ENCODE data around the gene ADRM1. TPM values are rescaled to one million over a fixed set of nuclear protein-coding genes. Genes with fewer than 3 reads are reported as not detected.

Gene ADRM1
- total RNA-seq, 1 experiment from 2014 or later = 200 TPM

DNA sequence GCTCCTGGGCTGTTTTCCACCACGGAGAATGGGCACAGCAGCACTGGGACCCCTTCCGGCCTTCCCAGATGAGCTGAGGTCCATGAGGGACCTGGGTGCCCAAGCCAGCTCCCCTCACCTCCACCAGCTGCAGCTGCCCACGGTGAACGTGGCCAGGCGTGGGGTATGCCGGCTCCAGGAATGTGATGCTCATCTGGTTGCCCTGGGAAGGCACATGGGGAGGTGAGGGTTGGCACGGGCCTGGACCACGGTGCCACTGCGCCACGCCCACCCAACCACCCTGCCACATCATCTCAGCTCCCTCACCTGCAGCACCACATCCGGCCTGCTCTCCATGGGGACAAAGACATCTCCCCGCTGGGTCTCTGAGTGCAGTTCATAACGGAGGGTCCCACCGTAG lies 23.8 kb downstream of the ADRM1 start:
- in situ Hi-C loops (cut with HindIII; ENCODE audit: low pct_unique_long_range_greater_than_20kb, low sequenced_read_pairs) = no loop called here
- DNase-seq (ENCODE audit: low read depth, low spot score) = no peak

DNA sequence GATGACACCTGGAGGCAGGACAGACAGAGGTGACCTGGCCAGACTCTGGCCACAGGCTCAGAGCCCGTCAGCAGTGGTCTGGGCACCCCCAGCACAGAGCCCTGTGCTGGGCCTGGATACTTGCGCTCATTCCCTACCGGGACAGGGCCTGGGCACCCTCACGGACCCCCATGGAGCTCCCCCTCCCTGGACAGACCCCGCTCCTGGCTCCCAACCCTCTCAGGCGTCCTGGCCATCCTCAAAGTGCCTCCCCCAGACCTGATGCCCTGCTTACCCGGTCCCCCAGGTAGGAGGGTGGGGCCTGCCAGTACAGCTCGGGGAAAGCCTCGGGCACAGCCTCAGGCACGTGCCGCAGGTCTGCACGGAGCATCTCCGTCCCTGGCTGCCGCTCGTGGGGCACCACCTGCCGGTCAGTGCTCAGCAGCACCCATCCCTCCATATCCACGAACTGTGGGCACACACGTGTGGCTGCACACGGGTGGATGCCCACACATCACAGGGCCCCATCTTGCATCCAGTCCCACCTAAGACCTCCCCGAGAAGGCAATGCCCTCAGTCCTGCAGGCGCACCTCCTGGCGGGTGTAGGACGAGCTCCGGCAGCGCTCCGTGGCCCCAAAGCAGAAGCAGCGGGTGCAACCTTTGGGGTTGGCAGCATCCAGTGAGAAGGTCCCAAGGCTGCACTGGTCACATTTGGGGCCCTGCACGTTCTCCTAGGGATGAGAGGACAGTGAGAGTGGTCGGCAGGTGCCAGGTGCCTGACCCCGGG lies 24.3 kb downstream of the ADRM1 start:
- DNase-seq (ENCODE audit: low read depth, low spot score) = no peak
- in situ Hi-C loops (cut with HindIII; ENCODE audit: low pct_unique_long_range_greater_than_20kb, low sequenced_read_pairs) = no loop called here

DNA sequence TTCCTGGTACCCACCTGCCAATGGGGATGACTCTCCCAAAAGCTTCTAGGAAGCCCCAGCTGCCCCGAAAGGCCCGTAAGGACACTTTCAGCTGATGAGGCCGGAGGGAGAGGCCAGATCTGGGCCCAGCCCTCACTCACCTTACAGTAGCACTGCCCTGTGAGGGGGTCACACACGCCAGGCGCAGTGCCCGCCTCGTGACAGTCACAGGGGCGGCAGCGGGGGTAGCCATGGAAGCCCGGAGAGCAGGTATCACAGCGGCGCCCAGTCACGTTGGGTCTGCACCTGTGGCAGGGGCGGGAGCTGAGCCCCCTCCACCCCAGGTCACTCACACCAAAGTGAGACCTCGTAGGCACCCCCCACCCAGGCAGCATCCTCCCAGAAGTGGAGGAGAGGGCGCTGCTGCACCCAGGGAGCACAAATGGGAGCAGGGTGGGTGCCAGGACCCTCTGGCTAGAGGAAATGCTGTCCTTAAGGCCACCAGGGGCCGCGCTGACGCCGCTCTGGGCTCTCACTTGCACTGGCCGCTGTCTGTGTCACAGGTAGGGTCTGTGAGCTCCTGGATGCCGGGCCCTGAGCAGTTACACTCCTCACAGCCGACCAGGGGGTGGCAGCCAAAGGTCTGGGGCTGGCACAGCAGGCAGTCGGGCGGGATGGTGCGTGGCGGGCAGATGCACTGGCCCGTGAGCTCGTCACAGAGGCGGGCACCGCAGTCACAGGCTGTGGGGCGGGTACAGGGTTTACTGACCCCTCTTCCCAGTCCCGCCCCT lies 25.1 kb downstream of the ADRM1 start:
- in situ Hi-C loops (cut with HindIII; ENCODE audit: low pct_unique_long_range_greater_than_20kb, low sequenced_read_pairs) = no loop called here
- DNase-seq (ENCODE audit: low read depth, low spot score) = no peak

DNA sequence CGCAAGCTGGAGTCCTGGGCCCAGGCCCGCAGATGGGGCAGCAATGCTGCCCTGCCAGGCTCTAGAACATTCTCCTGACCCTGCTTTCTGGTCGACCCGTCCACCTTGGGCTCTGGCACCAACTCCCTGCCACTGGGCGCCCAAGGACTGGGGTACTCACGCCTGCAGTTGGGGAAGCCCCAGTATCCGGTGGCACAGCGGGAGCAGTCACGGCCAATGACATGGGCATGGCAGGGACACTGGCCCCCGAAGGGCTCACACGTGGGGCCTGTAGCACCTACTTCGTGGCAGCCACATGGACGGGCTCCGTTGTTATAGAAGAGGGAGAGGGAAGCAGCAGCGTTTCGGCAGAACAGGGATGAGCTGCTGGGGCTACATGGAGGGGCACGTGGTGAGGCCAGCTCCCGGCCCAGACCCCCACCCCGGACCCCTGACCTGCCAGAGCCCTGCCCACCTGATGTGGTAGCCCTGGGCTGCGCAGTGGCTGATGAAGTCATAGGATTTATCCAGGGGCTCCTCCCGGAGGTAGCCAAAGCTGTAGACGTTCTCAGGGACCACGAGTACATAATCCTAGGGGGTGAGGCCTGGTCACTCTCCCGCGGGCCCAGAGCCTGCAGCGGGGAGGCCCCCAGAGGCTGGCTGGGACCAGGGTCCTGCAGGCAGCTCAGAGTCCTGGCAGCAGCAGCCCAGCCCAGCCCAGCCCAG lies 26.0 kb downstream of the ADRM1 start:
- in situ Hi-C loops (cut with HindIII; ENCODE audit: low pct_unique_long_range_greater_than_20kb, low sequenced_read_pairs) = no loop called here
- DNase-seq (ENCODE audit: low read depth, low spot score) = no peak

DNA sequence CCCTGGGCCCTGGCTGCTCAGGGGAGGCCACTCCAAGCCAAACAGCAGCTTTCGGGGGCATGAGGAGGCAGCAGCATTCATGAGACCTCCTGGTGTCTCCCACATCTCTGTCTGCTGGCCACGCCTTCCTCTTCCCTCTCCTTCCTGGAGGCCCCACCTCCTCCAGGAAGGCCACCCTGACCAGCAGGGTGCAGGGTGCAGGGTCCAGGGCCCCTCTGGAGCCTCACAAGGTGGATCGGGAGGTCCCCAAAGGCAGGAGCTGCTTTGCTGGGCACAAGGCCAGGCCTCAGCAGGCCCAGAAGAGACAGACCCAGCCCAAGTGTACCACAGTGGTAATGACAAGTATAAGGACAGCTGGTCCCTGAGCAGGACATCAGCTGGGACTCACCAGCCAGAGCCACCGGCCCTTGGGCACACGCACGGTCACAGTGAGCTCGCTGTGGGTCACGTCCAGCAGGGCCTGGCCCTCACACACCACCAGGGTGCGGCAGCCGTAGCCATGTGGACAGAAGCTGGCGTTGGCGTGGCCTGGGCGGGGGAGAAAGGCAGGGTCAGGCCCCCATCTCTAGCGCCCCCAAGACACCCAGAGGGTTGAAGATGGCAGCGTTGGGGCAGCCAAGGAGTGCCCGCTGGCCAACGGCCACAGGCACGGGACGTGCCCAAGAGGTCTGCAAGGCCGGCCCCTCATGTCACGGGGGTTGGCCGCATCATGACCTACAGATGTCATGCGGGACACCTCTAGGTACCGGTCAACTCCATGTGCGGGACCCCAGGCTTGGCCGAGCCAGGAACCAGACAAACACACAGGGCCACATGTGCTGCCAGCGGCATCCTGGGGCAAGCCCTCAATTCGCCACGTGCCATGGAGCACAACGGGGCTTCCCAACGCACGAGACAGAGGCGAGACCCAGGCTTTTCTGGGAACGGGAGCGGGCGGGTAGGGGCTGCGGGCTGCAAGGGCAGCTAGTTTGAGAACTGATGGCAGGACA lies 26.9 kb downstream of the ADRM1 start:
- in situ Hi-C loops (cut with HindIII; ENCODE audit: low pct_unique_long_range_greater_than_20kb, low sequenced_read_pairs) = no loop called here
- no peak for DNase-seq (ENCODE audit: low read depth, low spot score)

DNA sequence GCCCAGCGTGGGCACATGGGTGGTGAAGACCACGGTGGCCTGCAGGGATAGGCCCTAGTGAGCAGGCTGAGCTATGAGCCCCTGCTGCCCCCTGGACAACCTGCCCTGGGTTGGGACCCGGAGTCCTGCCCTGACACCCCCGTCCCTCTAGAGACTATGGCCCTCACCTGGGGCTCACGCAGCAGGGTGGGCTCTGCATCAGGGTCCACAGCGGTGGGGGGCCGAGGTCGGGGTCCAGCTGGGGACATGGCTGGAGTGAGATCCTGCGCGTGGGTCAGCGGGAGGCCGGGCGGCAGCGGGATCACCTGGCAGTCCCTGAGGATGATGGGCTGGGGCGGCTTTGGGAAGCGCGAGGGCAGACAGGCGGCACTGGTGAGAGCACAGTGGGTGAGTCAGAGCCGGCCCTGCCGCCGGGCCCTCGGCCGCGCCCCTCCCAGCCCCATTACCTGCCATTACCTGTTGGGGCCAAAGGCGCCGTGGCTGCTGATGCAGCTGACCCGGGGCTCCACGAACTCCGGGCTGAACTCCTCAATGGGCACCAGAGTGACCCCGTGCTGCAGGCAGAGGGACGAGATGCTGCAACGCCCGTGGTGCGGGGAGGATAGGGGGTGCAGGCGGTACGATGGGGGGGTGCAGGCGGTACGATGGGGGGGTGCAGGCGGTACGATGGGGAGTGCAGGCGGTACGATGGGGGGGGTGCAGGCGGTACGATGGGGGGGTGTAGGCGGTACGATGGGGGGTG lies 27.9 kb downstream of the ADRM1 start:
- in situ Hi-C loops (cut with HindIII; ENCODE audit: low pct_unique_long_range_greater_than_20kb, low sequenced_read_pairs) = no loop called here
- DNase-seq (ENCODE audit: low read depth, low spot score) = no peak

DNA sequence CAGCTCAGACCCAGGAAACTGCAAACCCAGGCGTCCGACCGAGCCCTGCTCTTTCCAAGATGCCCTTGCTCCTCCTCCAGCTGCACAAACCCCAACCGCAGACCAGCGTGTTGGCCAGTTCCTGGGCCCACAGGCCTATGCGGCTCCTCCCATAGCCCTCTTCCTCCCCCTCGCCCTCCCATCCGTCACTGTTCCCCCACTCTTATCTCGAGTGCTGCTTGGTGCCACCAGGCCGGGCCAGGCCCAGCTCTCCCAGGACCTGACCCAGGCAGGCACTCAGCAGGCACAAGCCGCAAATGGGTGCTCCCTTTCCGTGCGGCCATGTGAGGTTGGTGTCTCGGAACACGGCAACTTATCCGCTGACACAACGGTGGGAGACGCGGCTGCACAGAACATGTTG lies 28.6 kb downstream of the ADRM1 start:
- in situ Hi-C loops (cut with HindIII; ENCODE audit: low pct_unique_long_range_greater_than_20kb, low sequenced_read_pairs) = no loop called here
- no peak for DNase-seq (ENCODE audit: low read depth, low spot score)

DNA sequence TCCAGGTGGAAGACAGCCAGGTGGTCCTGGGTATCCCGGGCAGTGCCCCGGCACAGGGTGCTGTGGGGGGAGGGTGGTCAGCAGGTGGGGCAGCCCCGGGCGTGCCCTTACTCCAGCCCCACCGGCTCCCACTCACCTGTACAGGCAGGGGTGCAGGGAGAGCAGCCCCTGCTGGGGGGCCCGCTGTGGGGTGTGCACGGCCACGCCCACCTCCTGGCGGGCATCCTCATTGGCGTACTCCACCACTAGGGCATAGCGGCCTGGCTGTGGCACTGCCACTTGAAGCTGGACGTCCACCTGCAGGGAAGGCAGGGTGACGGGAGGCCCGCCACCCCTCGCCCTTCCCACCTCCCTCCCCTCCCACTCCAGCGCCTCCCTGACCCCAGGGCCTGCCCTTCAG lies 29.6 kb downstream of the ADRM1 start:
- DNase-seq (ENCODE audit: low read depth, low spot score) = no peak
- in situ Hi-C loops (cut with HindIII; ENCODE audit: low pct_unique_long_range_greater_than_20kb, low sequenced_read_pairs) = no loop called here

DNA sequence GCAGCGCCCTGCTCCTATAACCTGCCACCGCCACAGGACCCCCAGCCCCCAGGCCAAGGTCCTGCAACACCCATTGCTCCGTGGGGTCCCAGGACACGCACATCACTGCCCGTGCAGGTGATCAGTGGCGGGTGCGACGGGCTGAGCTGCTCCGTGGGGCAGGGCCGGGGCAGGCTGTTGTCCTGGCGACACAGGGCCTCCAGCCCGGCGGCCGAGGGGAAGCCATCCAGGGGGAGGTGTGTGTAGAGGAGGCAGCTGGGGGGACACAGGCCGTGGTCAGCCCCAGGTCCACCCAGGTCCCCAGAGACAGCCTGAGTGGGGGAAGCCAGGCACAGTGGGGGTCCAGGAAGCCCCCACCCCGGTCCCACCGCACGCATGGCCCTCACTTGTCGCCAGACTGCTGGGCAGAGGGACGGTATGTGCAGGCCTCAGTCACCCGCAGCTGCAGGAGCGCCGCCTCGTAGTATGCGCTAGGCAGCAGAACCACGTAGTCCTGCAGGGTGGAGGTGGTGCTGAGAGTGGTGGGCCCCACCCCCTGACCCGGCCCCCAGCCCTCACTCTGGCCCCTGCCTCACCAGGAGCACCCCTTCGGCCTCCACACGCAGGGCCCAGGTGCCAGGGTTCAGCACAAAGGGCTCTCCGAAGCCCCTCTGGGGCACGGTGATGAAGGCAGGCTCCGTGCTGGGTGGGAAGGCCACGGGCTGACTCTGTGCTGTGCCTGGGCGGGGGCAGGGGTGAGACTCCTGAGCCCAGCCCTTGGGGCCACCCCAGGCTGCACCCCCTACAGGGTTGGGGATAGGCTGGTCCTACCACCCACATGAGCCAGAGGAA lies 30.4 kb downstream of the ADRM1 start:
- DNase-seq (ENCODE audit: low read depth, low spot score) = no peak
- in situ Hi-C loops (cut with HindIII; ENCODE audit: low pct_unique_long_range_greater_than_20kb, low sequenced_read_pairs) = no loop called here

DNA sequence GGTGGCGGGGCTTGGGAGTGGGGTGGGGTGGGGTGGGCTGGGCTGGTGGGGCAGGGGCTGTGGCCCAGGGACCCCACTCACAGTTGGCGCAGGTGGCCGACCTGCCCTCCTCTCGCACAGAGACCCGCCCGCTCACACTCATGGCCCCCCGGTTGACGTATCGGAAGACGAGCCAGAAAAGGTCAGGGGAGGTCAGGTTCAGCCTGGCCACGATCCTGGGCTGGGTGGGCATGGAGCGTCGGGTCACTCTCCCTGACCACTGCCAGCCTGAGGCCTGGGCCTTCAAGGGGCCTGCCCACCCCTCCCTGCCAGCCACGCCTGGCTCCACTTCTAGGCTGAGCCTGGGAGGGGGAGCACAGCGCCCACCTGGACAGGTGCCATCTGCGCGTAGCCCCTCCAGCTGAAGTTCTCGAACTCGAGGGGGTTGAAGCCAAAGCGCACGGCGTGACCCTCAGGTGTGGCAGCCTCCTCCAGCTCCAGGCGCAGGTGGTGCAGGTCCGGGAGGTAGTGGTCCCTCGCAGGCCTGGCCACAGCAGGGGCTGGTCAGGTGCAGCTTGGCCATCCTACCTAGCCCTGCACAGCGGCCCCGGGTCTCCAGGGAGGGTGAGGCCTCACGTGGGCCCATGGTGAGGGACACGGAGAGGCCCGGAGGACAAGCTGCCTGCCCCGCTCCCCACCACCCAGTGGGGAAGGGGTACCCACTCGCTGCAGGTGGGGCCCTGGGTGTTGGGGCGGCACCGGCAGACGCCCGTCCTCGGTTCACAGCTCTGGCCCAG lies 31.2 kb downstream of the ADRM1 start:
- DNase-seq (ENCODE audit: low read depth, low spot score) = no peak
- in situ Hi-C loops (cut with HindIII; ENCODE audit: low pct_unique_long_range_greater_than_20kb, low sequenced_read_pairs) = no loop called here

DNA sequence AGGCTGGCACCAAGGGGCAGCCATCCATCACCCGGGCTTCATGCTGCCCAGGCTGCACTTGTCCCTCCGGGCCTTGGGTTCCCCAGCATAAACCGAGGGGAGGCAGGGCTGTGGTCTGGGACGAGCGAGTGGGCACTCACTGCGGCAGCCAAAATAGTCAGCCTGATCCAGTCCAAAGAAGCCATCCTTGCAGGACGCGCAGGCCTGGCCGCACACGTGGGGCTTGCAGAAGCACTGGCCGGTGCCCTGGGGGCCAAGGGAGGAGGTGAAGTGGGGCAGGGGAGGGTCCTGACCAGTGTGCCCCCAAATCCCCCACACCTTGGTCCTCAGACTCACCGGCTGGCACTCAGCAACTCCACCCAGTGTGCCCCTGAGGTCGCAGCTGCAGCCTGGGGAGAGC lies 32.1 kb downstream of the ADRM1 start:
- in situ Hi-C loops (cut with HindIII; ENCODE audit: low pct_unique_long_range_greater_than_20kb, low sequenced_read_pairs) = no loop called here
- DNase-seq (ENCODE audit: low read depth, low spot score) = no peak

DNA sequence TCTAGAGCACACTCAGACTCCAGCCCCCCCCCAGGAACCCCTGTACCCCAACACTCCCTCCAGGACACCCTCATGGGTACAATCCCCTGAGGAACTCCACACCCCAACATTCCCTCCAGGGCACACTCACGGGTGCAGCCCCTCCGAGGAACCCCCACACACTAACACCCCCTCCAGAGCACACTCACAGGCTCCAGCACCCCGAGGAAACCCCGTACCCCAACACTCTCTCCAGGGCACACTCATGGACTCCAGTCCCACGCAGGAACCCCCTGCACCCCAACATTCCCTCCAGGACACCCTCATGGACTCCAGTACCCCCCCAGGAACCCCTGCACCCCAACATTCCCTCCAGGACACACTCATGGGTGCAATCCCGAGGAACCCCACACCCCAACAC lies 32.7 kb downstream of the ADRM1 start:
- in situ Hi-C loops (cut with HindIII; ENCODE audit: low pct_unique_long_range_greater_than_20kb, low sequenced_read_pairs) = no loop called here
- DNase-seq (ENCODE audit: low read depth, low spot score) = no peak

DNA sequence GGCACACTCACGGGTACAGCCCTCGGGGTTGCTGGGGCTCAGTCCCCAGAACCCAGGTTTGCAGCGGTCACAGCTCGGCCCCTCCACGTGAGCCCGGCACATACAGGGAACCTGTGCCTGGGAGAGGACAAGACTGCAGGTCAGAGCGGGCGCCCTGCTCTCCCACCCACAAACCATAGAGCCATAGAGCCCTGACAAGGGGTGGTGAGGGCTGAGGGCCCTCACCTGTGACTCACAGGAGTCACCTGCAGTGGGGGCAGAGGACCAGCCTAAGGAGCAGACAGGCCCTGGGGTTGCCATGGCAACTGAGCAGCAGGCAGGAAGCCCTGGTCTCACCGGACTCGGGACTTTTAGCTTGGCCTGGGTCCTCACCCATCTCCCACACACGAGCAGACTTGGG lies 33.5 kb downstream of the ADRM1 start:
- in situ Hi-C loops (cut with HindIII; ENCODE audit: low pct_unique_long_range_greater_than_20kb, low sequenced_read_pairs) = no loop called here
- no peak for DNase-seq (ENCODE audit: low read depth, low spot score)

DNA sequence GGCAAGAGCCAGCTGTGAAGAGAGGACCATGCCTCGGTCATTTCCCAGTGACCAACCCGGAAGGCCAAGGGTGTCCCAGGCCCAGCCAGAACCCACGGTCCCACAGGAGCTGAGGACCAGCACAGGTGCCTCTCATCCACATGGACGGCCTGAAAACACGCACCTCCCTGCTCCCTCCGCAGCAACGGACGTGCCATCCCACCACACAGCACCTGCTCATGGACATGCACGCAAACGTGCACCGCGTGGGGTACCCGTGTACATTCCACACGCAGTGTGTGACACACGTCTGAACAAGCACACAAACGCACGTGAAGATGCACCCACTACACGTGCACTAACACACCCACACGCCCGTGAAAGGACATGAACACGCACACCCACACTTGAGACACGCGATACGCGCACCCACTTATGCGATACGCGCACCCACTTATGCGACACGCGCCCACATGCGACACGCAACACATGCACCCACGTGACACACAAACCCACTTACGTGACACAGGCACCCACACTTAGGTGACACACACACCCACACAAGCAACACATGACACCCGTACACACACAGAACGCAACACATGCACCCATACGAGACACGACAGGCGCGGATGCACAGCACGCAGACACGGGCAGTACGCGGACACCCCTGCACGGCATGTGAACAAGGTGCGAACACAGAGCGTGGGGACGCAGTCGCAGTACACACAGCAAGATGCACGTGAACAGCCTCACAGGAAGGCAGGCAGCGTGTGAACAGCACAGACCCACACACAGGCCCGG lies 34.2 kb downstream of the ADRM1 start:
- in situ Hi-C loops (cut with HindIII; ENCODE audit: low pct_unique_long_range_greater_than_20kb, low sequenced_read_pairs) = no loop called here
- no peak for DNase-seq (ENCODE audit: low read depth, low spot score)
